ENCODE results near the gene MRLN. TPM values are rescaled to one million over a fixed set of nuclear protein-coding genes. Genes with fewer than 3 reads are reported as not detected.

The MRLN gene
- polyA plus RNA-seq, 1 of the 3 experiments (the other 2 are of a cell fraction) = not detected

DNA sequence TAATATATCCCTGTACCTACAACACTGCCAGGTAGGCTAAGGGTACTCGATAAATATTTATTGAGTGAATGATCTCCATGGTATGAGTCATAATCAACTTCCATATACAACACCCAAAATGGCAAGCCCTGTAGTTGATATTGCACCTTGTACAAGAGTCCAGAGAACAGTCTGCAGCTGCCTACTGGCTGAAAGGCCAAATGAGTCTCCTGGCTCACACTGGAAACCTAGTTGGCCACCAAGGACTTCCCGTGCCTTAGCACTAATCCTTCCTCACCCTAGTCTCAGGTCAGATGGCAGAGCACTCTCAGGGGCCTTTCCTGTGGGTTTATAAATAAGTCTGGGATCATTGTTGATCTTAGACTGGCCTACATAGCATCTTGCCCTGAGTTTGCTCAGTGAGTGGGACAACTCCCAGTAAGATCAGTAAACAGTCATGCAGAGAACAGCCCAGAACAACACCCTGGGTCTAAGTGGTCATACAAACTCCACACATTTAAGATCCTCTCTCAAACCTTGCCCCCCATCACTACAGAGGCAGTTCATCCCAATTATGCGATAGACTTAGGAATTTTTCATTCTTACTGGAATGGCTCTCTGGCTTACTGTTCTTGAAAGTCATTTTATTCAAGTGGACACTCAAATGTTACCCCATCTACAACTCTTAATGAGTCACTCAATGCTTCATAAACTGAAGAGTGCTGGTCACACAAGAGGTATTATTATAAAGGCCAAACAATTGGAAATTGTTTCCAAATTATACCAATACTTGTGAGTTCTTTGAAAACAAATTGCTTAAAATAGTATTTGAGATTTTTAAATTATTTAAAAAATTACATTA lies 28.9 kb downstream of the MRLN start (continued):
- no peak for TF ChIP-seq SIN3A (IDR thresholded peaks at IDR 0.05; ENCODE audit: borderline replicate concordance, low read depth, low read length)
- TF ChIP-seq, protein P1, sequence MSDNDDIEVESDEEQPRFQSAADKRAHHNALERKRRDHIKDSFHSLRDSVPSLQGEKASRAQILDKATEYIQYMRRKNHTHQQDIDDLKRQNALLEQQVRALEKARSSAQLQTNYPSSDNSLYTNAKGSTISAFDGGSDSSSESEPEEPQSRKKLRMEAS (IDR thresholded peaks at IDR 0.05; ENCODE audit: low read depth) = no peak
- TF ChIP-seq GATA2 (CRISPR knock-in tag; IDR thresholded peaks at IDR 0.05) = no peak
- TF ChIP-seq RCOR1 (IDR thresholded peaks at IDR 0.05; ENCODE audit: low read length) = no peak
- no peak for TF ChIP-seq JUND (IDR thresholded peaks at IDR 0.05)
- TF ChIP-seq, protein P2, sequence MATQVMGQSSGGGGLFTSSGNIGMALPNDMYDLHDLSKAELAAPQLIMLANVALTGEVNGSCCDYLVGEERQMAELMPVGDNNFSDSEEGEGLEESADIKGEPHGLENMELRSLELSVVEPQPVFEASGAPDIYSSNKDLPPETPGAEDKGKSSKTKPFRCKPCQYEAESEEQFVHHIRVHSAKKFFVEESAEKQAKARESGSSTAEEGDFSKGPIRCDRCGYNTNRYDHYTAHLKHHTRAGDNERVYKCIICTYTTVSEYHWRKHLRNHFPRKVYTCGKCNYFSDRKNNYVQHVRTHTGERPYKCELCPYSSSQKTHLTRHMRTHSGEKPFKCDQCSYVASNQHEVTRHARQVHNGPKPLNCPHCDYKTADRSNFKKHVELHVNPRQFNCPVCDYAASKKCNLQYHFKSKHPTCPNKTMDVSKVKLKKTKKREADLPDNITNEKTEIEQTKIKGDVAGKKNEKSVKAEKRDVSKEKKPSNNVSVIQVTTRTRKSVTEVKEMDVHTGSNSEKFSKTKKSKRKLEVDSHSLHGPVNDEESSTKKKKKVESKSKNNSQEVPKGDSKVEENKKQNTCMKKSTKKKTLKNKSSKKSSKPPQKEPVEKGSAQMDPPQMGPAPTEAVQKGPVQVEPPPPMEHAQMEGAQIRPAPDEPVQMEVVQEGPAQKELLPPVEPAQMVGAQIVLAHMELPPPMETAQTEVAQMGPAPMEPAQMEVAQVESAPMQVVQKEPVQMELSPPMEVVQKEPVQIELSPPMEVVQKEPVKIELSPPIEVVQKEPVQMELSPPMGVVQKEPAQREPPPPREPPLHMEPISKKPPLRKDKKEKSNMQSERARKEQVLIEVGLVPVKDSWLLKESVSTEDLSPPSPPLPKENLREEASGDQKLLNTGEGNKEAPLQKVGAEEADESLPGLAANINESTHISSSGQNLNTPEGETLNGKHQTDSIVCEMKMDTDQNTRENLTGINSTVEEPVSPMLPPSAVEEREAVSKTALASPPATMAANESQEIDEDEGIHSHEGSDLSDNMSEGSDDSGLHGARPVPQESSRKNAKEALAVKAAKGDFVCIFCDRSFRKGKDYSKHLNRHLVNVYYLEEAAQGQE (IDR thresholded peaks at IDR 0.05; ENCODE audit: low read depth, low read length) = no peak

DNA sequence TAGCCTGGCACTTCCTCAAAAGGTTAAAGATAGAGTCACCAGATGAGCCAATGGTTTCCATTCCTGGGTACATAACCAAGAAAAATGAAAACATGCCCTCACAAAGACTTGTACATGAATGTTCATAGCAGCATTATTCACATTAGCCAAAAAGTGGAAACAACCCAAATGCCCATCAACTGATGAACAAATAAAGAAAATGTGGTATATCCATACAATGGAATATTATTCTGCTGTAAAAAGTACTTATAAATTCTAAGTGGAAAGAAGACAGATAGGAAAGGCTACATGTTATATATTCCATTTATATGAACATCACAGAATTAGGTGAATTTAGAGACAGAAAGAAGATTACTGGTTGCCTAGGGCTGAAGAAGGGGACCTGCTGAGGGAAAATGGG lies 32.9 kb downstream of the MRLN start:
- Histone ChIP-seq H3K27me3 (ENCODE audit: insufficient read depth) (no peaks in the 10 kb centered on the region), H3F3A (replicated peaks; ENCODE audit: insufficient read depth) (no peaks in the 10 kb centered on the region), H3K4me2 (no peak overlapping the region), H2AFZ (ENCODE audit: low read depth) (no peak overlapping the region), H4K20me1 (ENCODE audit: insufficient read depth) (no peaks in the 10 kb centered on the region), H3K36me3 (replicated peaks in 1 of 2; ENCODE audit: control insufficient read depth in 1 of 2, insufficient read depth in 2 of 2, low read length in 1 of 2) (no peaks in the 10 kb centered on the region), H3K79me2 (ENCODE audit: insufficient read depth) (no peaks in the 10 kb centered on the region), H3K4me3 (ENCODE audit: low read depth in 2 of 2, low read length in 1 of 2) (no peak overlapping the region), H3K9me3 (peaks cover 7% of the 10 kb centered on the region), H3K9me2 (no peaks in the 10 kb centered on the region), H3K4me1 (ENCODE audit: control insufficient read depth in 1 of 2, insufficient read depth in 2 of 2, low read depth in 1 of 2, low read length in 1 of 2) (no peaks in the 10 kb centered on the region), H3K27ac (ENCODE audit: low read depth in 2 of 2, low read length in 1 of 2) (no peak overlapping the region), H3K9ac (no peak overlapping the region)
- DNase-seq = no peak
- ChIA-PET POLR2A (no interaction called here), CTCF (interaction anchor here (1.3 kb wide), 1 partner anchor 37 kb away, joined by 3 read pairs; no protein-coding TSS in a partner anchor)
- no peak for TF ChIP-seq FOSL2 (IDR thresholded peaks at IDR 0.05; ENCODE audit: borderline replicate concordance, low read depth)
- TF ChIP-seq, protein P3, sequence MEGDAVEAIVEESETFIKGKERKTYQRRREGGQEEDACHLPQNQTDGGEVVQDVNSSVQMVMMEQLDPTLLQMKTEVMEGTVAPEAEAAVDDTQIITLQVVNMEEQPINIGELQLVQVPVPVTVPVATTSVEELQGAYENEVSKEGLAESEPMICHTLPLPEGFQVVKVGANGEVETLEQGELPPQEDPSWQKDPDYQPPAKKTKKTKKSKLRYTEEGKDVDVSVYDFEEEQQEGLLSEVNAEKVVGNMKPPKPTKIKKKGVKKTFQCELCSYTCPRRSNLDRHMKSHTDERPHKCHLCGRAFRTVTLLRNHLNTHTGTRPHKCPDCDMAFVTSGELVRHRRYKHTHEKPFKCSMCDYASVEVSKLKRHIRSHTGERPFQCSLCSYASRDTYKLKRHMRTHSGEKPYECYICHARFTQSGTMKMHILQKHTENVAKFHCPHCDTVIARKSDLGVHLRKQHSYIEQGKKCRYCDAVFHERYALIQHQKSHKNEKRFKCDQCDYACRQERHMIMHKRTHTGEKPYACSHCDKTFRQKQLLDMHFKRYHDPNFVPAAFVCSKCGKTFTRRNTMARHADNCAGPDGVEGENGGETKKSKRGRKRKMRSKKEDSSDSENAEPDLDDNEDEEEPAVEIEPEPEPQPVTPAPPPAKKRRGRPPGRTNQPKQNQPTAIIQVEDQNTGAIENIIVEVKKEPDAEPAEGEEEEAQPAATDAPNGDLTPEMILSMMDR (IDR thresholded peaks at IDR 0.05) = no peak
- no peak for TF ChIP-seq MXI1 (IDR thresholded peaks at IDR 0.05; ENCODE audit: low read depth, low read length)
- no peak for TF ChIP-seq POLR2AphosphoS5 (IDR thresholded peaks at IDR 0.05; ENCODE audit: low read depth, low read length)
- no peak for TF ChIP-seq SIN3A (IDR thresholded peaks at IDR 0.05; ENCODE audit: borderline replicate concordance, low read depth, low read length)
- TF ChIP-seq RAD21 (IDR thresholded peaks at IDR 0.05; ENCODE audit: low read length) = no peak
- no peak for TF ChIP-seq GATA2 (CRISPR knock-in tag; IDR thresholded peaks at IDR 0.05)
- TF ChIP-seq FOXM1 (IDR thresholded peaks at IDR 0.05; ENCODE audit: low read depth) = no peak
- TF ChIP-seq, protein P4, sequence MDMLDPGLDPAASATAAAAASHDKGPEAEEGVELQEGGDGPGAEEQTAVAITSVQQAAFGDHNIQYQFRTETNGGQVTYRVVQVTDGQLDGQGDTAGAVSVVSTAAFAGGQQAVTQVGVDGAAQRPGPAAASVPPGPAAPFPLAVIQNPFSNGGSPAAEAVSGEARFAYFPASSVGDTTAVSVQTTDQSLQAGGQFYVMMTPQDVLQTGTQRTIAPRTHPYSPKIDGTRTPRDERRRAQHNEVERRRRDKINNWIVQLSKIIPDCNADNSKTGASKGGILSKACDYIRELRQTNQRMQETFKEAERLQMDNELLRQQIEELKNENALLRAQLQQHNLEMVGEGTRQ (IDR thresholded peaks at IDR 0.05; ENCODE audit: borderline replicate concordance, low read depth, low read length) = no peak
- TF ChIP-seq, protein P5, sequence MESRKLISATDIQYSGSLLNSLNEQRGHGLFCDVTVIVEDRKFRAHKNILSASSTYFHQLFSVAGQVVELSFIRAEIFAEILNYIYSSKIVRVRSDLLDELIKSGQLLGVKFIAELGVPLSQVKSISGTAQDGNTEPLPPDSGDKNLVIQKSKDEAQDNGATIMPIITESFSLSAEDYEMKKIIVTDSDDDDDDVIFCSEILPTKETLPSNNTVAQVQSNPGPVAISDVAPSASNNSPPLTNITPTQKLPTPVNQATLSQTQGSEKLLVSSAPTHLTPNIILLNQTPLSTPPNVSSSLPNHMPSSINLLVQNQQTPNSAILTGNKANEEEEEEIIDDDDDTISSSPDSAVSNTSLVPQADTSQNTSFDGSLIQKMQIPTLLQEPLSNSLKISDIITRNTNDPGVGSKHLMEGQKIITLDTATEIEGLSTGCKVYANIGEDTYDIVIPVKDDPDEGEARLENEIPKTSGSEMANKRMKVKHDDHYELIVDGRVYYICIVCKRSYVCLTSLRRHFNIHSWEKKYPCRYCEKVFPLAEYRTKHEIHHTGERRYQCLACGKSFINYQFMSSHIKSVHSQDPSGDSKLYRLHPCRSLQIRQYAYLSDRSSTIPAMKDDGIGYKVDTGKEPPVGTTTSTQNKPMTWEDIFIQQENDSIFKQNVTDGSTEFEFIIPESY (IDR thresholded peaks at IDR 0.05; ENCODE audit: borderline replicate concordance, low read depth) = no peak
- TF ChIP-seq JUND (IDR thresholded peaks at IDR 0.05) = no peak
- TF ChIP-seq SMC3 (IDR thresholded peaks at IDR 0.05; ENCODE audit: low read depth, low read length) = no peak
- no peak for TF ChIP-seq TEAD4 (IDR thresholded peaks at IDR 0.05; ENCODE audit: borderline replicate concordance, insufficient read depth)
- no peak for TF ChIP-seq MEF2A (IDR thresholded peaks at IDR 0.05; ENCODE audit: borderline replicate concordance, low read depth)
- no peak for TF ChIP-seq RCOR1 (IDR thresholded peaks at IDR 0.05; ENCODE audit: low read length)
- no peak for TF ChIP-seq GABPA (IDR thresholded peaks at IDR 0.05; ENCODE audit: low read depth)
- TF ChIP-seq, protein P6, sequence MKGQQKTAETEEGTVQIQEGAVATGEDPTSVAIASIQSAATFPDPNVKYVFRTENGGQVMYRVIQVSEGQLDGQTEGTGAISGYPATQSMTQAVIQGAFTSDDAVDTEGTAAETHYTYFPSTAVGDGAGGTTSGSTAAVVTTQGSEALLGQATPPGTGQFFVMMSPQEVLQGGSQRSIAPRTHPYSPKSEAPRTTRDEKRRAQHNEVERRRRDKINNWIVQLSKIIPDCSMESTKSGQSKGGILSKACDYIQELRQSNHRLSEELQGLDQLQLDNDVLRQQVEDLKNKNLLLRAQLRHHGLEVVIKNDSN (IDR thresholded peaks at IDR 0.05; ENCODE audit: borderline replicate concordance, low read depth) = no peak

Data from SK-N-SH (cell line).